SIG-M5 treated with dmso at 0.1 percent for 504 hours (cell line): ENCODE results near the gene EOGT.

ENCODE experiments used
- DNase-seq: peaks from one replicate; lab custom pipeline; 2025; ENCODE audit not compliant: unreplicated experiment; lab: John Stamatoyannopoulos, UW

Gene EOGT

DNA sequence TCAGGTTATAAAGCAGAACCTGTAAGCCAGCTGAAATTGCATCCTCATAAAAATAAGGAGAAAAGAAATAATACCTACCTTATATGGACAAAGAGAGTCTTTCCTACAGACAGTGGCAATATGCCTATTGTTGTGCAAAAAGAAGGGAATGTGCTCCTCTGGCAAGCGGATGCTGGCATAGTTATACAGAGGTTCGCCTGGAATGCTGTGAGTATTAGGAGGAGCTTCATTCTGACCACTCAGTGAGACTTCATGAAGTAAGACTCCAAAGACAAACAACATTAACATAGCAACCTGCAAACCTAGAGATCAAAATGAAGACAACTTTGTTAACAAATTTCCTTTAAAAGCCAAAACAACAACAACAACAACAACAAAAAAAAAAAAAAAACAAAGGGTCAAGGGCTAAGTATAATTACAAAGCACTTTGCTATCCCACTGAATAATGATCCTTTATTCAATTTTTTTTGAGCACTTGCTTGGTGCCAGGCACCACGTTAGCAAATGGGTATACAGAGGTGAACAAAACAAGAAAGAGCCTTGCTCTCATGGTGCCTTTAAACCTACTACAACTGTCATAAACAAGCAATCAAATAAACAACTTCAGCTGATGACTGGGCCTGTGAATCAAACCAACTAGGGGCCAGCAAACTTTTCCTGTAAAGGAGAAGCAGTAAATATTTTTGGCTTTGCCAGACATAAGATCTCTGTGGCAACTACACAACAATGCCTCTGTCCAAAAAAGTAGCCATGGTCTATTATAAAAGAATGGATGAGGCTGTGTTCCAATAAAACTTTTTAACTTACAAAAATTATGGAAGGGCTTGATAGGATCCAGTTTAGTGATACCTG lies 3.7 kb downstream of the EOGT start:
- DNase-seq: no peak

DNA sequence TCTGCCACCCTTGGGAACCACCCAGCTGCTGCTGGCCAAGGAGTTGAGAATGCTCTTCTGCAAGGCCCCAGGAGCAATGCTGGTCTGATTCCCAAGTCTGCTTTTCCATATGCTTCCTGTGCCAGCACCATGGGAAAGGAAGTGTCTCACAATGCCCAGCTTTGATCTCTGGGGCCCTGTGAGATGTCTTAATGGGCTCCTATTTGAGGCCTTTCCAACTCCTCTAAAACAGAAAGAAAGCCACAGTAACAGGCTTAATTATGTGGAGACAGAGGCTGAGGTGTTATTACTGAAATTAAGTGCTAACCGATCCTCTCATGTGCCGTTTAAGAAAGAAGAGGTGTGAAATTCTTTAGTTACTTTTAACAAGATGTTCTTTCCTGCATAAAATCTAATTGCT lies 4.5 kb downstream of the EOGT start:
- DNase-seq: no peak

DNA sequence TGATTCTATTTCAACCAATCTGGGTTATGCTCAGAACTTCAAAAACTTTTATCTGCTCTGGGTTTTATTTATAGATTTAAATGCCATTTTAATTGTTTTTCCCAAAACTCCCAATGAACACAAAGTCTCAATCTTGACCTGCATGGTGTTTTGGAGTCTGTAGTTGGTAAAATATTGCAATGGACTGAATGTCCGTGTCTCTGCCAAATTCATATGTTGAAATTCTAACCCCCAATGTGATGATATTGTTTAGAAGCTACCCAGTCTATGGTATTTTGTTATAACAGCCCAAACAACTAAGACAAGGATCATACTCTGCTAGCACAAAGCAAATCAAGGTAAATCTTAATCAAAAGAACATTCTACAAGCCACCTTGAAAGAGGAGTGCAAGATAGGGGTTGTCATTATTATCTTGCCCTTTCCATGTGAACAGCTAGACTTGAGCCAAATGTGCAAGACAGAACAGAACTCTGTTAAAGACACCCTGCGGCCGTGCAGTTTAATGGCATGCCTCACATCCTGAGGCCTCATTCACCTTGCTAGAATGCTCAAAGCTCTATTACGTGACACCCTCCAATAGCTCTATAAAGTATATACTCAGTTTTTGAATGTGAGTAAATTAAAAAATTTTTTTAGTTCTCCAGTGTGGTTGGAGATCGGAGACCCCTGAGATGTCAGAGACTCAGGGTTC lies 7.5 kb downstream of the EOGT start:
- DNase-seq: no peak

DNA sequence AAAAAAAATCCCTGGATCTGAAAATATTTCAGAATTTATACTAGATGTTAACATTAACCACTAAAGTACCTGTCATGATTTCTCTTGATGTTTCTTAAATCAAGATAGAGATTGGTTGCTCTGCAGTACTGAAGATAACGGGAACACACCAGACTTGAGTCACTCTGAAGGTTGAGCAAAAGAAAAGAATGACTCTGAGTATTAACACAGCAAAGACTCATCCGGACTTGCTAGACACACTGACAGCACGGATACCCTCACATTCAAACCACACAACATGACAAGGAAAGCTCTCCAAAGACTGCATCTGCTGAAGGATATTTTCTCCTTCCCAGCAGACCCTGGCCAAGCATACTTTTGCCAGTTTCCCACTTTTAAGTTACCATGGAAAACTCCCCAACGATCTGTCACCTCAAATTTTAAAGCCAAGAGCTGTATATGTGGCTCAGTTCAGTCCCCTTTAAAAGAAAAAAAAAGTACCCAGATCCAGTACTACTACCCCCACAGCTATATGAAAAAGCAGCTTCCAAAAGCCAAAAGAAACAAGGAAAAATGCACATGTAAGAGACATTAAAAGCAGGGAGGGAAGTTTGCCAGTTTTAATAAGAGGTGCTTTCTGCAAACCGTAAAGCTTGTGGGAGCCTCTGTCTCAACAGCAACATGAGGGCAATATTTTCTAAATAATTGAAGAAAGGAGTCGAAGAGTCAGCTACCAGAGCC lies 8.3 kb downstream of the EOGT start:
- DNase-seq: no peak

DNA sequence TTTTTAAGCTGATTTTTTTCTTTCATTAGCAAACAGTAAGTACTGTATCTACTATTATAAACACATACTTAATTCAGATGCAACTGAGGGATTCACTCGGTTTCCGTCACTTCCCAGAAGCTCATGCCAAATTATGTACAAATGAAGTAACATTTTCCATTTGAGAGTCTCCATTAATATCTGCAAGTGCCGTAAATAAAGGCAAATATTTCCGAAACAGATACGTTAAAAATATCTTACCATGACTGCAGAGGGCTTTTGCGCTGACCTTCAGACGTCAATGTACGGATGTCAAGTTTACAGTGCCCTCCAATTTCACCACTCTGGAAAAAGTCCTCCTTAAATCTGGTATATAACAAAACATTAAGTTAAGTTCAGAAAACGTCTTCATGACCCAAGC lies 9.3 kb downstream of the EOGT start:
- DNase-seq: no peak

DNA sequence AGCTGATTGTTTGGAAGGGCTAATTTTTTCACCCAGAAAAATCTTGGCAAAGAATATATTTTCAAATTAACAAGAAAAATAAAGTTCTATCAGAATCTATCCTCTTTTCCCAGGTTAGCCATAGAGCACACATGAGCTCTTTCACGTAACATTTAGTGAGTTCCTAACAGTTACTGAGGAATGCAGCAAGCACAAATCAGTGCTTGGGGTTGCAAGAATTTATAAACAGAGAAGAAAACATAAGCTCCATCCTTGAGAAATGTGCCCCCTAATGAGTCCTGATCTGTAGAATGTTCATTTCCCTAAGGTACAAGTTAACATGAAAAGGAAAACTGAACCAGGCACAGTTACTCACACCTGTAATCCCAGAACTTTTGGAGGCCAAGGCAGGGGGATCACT lies 13.9 kb downstream of the EOGT start:
- no peak for DNase-seq

DNA sequence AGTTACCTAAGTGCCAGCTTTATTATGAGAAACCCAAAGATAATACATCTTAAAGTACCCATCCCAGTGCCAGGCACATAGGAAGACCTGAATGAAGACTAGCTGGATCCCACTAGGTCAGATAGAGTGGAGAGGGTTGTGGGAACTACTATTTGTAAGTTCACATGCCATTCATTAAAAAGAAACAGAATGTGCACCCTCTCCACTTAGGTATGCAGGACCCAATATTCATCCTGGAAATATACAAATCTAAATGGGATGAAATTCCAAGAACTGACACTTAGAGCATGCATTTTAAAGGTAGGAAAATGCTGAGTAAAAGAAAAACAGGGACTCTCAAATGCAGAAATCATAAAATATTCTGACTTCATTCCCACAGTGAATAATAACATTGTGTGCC lies 14.3 kb downstream of the EOGT start:
- DNase-seq: no peak

DNA sequence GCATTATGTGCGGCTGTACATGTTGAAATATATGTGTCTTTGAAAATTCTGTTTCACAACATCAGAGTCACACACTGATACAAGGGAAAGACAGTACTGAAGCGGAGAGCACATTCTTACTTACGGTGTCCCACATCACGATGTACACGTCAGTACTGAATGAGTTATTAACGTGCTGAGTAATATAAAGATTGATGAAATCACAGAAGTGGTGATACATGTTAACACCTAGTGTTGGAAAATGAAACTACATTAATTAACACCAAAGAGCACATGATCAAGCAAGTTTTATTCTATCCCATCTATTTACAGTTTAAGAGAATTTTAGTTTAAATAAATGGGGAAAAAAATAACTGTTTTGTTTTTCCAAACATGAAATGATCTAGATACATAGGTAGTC lies 15.6 kb downstream of the EOGT start:
- no peak for DNase-seq

DNA sequence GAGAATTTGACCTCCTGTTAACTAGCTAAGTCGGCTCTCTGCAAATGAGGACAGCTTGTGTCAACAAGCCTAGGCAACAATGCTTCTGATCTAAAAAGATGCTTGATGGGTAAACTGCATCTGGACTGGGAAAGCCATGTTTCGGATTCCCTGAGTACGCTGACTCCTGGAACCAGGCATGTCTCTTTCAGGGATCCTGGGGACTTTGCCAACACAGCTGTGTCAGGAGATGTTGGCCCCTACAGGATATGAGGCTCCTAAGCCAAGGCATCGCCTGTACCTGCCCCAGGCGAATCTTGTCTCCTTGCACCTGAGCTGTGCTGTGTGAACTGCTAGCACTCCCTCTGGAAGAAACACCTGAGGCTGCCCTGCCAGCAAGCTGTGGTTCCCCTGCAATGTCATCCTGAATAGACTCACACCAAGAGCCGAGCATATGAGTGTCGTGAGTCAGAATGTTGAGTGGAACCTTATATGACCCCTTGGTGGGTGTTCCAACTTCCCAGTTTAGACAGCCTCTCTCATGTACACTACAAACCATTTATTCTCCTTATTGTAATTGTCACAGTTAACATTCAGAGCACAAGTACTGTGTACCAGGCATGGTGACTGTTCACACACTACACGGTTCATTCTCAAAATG lies 17.0 kb downstream of the EOGT start:
- DNase-seq: no peak

DNA sequence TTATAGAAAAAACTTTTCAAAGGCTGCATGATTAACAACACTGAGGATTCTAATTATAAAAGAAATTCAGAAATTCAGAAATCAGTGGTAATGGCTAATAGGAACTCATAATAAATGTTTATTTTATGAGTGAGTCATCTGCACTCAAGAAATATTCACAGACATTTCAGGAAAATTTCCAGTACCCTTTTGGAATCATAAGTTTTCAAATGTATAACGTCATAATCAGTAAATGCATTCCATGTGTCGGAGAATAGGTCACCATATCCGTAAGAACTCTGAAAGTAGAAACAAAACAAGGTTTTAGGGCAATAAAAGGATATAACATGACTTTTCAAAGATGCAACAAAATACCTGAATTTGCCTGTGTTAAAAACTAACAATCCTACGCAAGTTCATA lies 24.7 kb downstream of the EOGT start:
- DNase-seq: no peak

DNA sequence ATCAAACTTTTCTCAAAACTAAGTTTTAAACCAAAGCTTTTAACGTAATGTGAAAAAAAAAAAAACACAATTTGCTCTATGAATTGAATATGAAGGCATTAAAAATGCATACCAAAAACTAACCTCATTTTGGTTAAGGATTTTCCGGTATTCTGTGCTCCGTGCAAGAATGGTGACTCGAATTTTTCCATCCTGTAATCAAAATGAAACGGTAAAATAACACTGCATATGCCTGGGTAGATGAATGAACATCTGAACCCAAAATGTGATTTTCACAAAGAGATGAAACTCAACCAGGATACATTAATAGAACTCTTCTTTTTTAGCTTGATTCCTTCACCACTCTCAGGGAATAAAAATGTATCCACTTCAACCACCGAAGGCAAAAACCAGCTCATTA lies 26.2 kb downstream of the EOGT start:
- DNase-seq: no peak

DNA sequence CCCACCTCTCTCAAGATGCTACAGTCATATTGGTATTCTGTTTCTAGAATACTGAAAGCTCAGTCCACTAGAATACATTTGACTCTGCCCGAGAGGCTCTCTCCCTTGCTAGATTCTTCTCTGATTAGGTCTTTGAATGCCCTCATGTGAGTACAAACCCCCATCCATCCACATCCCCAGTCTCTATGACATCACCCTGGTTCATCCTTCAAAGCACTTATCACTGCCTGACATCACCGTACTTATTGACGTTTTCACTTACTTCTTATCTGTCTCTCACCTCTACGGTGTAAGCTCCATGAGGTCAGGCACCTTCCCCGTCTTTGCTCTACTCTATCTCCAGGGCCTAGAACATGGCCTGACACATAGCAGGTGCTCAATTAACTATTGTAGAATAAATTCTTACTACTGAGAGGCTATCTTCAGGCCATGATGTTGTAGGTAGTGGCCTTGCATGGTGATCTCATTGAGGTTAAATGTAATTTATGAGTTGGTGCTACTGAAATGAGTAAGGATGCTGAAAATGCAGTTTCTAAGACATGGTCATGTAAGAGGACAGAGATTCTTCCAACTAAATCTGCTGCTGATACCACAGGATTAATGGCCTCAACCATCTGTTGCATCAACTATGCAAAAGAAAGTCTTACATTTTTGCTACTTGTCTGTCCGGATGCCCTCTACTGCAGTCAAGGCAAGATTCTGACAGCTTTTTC lies 26.8 kb downstream of the EOGT start:
- DNase-seq: no peak

DNA sequence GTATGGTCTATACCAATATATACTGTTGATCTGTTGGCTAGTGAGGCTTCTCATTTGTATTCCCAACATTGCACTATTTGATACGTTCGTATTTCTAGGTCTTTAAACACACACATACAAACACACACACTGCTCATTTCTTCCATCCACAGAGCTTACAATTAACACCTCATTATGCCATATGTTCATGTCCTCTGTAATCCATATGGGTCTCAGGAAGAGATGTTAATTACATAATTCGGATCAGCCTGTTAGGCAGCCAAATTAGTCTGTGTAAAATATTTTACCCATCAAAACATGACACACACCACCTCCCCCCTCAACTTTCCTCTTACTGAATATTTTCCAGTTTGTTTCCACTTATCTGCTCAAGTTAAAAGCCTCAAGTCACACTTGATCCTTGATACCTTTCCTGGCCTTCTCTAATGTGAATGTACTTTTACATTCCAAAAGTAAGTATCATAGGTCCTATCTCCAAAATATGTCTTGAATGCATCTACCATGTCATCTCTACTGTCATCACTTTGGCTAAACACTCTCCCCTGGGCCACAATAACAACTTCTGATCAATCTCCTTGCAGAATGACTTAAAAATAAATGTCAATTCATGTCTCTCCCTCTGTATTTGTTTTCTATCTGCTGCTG lies 28.2 kb downstream of the EOGT start:
- DNase-seq: no peak

DNA sequence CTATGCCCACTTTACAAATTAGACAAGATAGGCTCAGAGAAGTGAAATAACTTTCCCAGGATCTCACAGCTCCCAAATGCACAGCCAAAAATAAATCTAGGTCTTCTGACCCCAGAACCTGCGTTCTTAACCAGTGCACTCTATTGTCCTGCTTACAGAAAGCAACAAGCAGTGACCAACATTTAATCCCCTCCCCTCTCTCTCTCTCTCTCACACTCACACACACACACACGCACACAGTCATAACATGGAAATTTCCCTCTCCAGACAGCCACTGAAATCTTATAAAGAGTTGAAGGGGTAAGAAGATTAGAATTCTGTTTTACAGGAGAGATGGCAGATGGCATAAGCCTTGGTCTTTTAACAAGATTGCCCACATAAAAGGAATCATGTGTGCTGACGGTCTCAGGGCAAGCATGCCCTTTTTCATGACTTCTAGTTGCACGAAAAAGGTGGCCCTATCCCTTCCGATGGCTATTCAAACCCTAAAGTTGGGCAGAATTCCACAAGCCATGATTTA lies 29.4 kb downstream of the EOGT start:
- no peak for DNase-seq

DNA sequence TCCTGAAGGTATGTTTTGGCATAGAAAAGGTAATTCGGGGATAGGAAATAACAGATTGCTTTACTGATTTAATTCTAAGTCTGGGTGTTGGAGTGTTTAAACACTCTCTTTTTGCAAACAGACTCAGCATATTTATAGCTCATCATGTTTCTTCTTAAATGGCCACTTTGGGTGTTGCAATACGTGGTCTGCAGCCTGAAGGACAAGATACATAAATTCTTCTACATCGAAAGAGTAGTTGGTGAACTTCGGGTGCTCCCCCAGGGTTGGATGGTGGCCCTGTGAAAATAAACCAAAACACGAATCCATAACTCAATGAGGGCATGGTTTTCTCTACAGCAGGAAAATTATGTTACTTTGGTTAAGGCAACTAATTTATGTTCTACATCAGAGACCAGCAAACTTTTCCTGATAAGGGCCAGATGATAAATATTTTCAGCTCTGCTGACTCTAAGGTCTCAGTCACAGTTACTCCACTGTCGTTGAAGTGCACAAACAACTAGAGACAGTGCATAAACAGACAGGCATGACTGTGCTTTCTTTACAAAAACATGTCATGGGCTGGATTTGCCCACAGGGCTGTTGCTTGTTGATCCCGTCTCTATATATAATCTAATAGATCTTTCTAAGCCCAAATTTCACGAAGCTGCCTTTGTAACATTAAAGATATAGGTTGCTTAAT lies 35.9 kb downstream of the EOGT start:
- DNase-seq: no peak

DNA sequence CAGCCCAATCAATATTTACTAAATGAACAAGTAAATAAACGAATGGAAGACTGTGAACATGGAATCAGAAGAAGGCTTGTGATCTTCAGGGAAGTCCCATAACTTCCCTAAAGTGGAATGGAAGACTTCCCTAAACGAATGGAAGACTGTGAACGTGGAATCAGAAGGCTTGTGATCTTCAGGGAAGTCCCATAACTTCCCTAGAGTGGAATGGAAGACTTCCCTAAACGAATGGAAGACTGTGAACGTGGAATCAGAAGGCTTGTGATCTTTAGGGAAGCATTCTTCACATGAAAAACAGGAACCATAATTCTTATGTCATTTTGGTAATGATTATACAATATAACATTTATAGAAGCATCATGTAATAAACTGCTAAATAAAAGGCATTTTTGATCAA lies 38.8 kb downstream of the EOGT start:
- no peak for DNase-seq

DNA sequence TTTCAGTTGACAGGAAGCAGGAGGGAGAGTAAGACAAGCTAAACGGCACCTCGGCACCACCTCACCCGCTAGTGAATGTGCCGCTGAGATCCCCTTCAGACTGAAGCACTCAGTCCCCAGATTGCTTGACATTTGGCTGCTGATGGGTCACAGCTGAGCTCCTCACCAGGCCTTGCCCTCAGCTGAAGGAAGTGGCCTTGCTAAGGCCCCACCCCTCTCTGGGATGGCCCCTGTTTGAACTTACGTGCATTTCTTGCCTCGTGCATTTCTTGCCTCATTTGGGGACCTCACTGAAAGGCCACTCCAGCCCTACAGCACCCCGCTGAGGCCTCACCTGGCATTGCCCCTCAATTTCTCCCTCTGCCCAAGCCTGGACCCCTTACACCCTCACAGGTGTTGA lies 39.8 kb downstream of the EOGT start:
- no peak for DNase-seq

DNA sequence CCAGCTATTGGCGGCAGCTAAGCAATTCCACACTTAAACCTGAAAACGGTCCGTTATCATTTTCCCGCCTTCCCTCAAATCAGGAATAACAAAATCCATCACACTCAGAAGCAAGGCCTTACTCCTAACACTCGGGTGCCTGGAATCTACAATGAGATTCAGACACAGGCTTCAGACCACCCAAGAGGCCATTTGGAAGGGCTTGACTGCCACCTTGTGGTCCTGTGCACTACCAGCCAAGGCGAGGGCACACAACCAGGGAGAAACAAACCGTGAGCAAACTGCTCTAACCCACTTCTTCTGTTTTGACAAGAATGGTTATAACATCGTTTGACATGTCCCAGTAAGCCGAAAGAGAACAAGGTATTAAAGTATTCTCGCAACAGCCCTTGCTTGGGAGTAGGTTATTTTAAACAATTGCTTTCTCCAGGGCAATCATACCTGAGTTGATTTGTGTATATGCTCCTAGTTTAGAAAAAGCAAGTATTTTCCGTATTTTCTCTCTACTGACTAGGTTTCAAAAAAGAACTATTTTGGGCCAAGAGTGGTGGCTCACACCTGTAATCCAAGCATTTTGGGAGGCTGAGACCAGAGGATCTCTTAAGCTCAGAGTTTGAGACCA lies 41.0 kb downstream of the EOGT start:
- DNase-seq: peak; percentile 59

DNA sequence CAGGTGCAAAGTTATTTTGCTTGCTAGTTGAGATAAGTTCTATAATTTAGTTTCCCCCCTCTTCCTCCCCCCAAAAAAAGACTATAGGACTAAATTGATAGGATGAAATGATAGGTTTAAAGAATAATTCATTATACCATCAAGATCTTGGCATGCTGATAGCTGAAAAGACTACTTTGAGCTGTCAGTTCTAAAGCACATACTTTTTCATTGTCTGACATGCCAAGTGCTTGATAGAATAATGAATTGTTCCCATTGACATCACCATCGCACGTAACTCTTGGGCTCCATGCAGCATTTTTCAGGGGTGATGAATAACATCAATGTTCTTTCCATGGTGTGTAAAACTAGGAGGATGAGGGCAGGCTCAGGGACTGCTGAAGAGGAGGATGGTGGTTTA lies 48.8 kb downstream of the EOGT start:
- no peak for DNase-seq
